GM18520 (cell line): Measurements from ENCODE around the gene DSCAM.

Experiments used
- ATAC-seq: cut with Tn5 transposase; IDR thresholded peaks from one replicate; pipeline ENCODE4 v1.9.1; 2021; ENCODE audit not compliant: unreplicated experiment

DSCAM gene

GRCh38 chr21:40788635-40789034 lies 58.3 kb downstream of the DSCAM start:
- ATAC-seq = no peak

- no peak for ATAC-seq
Measured at GRCh38 chr21:40783404-40783803, 63.6 kb downstream of the DSCAM start.

GRCh38 chr21:40770435-40771055 lies 76.4 kb downstream of the DSCAM start:
- ATAC-seq = no peak

- ATAC-seq = no peak
Measured at GRCh38 chr21:40769231-40769630, 77.7 kb downstream of the DSCAM start.

- ATAC-seq = no peak
Measured at GRCh38 chr21:40768056-40768455, 78.9 kb downstream of the DSCAM start.

GRCh38 chr21:40766381-40766780 lies 80.6 kb downstream of the DSCAM start:
- no peak for ATAC-seq

- ATAC-seq = no peak
Measured at GRCh38 chr21:40765811-40766210, 81.1 kb downstream of the DSCAM start.

GRCh38 chr21:40760821-40761220 lies 86.1 kb downstream of the DSCAM start:
- no peak for ATAC-seq

GRCh38 chr21:40759061-40759460 lies 87.9 kb downstream of the DSCAM start:
- no peak for ATAC-seq

GRCh38 chr21:40757366-40757765 lies 89.6 kb downstream of the DSCAM start:
- ATAC-seq = no peak

- ATAC-seq = no peak
Measured at GRCh38 chr21:40754466-40754865, 92.5 kb downstream of the DSCAM start.

GRCh38 chr21:40753756-40754155 lies 93.2 kb downstream of the DSCAM start:
- no peak for ATAC-seq

GRCh38 chr21:40752125-40752524 lies 94.8 kb downstream of the DSCAM start:
- ATAC-seq = no peak

- no peak for ATAC-seq
Measured at GRCh38 chr21:40751221-40751620, 95.7 kb downstream of the DSCAM start.

GRCh38 chr21:40736145-40736544 lies 110.8 kb downstream of the DSCAM start:
- no peak for ATAC-seq

- ATAC-seq = no peak
Measured at GRCh38 chr21:40733024-40733397, 113.9 kb downstream of the DSCAM start.

GRCh38 chr21:40732253-40733023 lies 114.5 kb downstream of the DSCAM start:
- ATAC-seq = no peak

GRCh38 chr21:40731206-40731605 lies 115.8 kb downstream of the DSCAM start:
- no peak for ATAC-seq

GRCh38 chr21:40730426-40730800 lies 116.5 kb downstream of the DSCAM start:
- no peak for ATAC-seq

- ATAC-seq = no peak
Measured at GRCh38 chr21:40729761-40730425, 117.1 kb downstream of the DSCAM start.

GRCh38 chr21:40723966-40724365 lies 123.0 kb downstream of the DSCAM start:
- no peak for ATAC-seq

- ATAC-seq = no peak
Measured at GRCh38 chr21:40723317-40723716, 123.6 kb downstream of the DSCAM start.
